Astrocyte (in vitro differentiated cells and primary cell): ENCODE measurements around the gene RASGEF1C. TPM values are rescaled to one million over a fixed set of nuclear protein-coding genes. Genes with fewer than 3 reads are reported as not detected.

Experiments
- DNase-seq: peaks from one replicate; pipeline ENCODE4 v3.0.0-alpha.2; 2010; ENCODE audit warnings: low read depth
- FAIRE-seq: peaks from 2 replicates; lab custom pipeline; 2011; peaks lifted over from hg19 to GRCh38; lab: Jason Lieb, UNC
- H2AFZ ChIP-seq: 2 replicates; pipeline ENCODE4 v1.6.0; 2012; ENCODE audit warnings: low read depth, low read length, inconsistent platforms
- H3K27ac ChIP-seq: 2 replicates; pipeline ENCODE4 v1.5.1; 2011; ENCODE audit warnings: low read depth, low read length, inconsistent platforms
- H3K27me3 ChIP-seq: 2 replicates; pipeline ENCODE4 v1.6.0; 2011; ENCODE audit warnings: low read length, inconsistent platforms; ENCODE audit not compliant: insufficient read depth
- H3K36me3 ChIP-seq: 2 replicates; pipeline ENCODE4 v1.5.1; 2011; ENCODE audit warnings: low read length, inconsistent platforms; ENCODE audit not compliant: insufficient read depth
- H3K4me1 ChIP-seq: 2 replicates; pipeline ENCODE4 v1.5.1; 2011; ENCODE audit warnings: low read length, inconsistent platforms; ENCODE audit not compliant: insufficient read depth
- H3K4me2 ChIP-seq: 2 replicates; pipeline ENCODE4 v1.6.0; 2012; ENCODE audit warnings: low read length, inconsistent platforms
- H3K4me3 ChIP-seq: 2 replicates; pipeline ENCODE4 v1.5.1; 2011; ENCODE audit warnings: low read depth, mild to moderate bottlenecking, low read length, inconsistent platforms; ENCODE audit not compliant: insufficient read depth
- H3K79me2 ChIP-seq: 2 replicates; pipeline ENCODE4 v1.6.0; 2012; ENCODE audit warnings: mild to moderate bottlenecking, low read length, inconsistent platforms; ENCODE audit not compliant: insufficient read depth
- H3K9ac ChIP-seq: 2 replicates; pipeline ENCODE4 v1.6.0; 2012; ENCODE audit warnings: mild to moderate bottlenecking, low read length, inconsistent platforms
- H3K9me3 ChIP-seq: 2 replicates; pipeline ENCODE4 v1.5.1; 2012; ENCODE audit warnings: low read depth, mild to moderate bottlenecking, low read length, inconsistent platforms; ENCODE audit not compliant: insufficient read depth
- H4K20me1 ChIP-seq: 2 replicates; pipeline ENCODE4 v1.6.0; 2012; ENCODE audit warnings: low read length, inconsistent platforms; ENCODE audit not compliant: insufficient read depth
- H3K27ac Mint-ChIP-seq: one replicate; pipeline ENCODE4 v1.8.0; 2021; ENCODE audit warnings: mild to moderate bottlenecking, mixed read lengths; ENCODE audit not compliant: unreplicated experiment
- H3K27me3 Mint-ChIP-seq: one replicate; pipeline ENCODE4 v1.8.0; 2021; ENCODE audit warnings: low read depth, mixed read lengths; ENCODE audit not compliant: unreplicated experiment
- H3K36me3 Mint-ChIP-seq: one replicate; pipeline ENCODE4 v1.8.0; 2021; ENCODE audit warnings: low read depth, mixed read lengths; ENCODE audit not compliant: unreplicated experiment
- H3K4me1 Mint-ChIP-seq: one replicate; pipeline ENCODE4 v1.8.0; 2021; ENCODE audit warnings: low read depth, mixed read lengths; ENCODE audit not compliant: unreplicated experiment
- H3K4me3 Mint-ChIP-seq: one replicate; pipeline ENCODE4 v1.8.0; 2021; ENCODE audit warnings: mild to moderate bottlenecking, moderate library complexity, mixed read lengths; ENCODE audit not compliant: unreplicated experiment
- H3K9me3 Mint-ChIP-seq: one replicate; pipeline ENCODE4 v1.8.0; 2021; ENCODE audit warnings: mild to moderate bottlenecking, mixed read lengths; ENCODE audit not compliant: unreplicated experiment
- CTCF ChIP-seq: IDR thresholded peaks from 2 replicates; pipeline ENCODE4 v1.5.1; 2011; ENCODE audit warnings: low read depth, mild to moderate bottlenecking, inconsistent platforms, low read length, moderate library complexity; ENCODE audit not compliant: insufficient read depth
- EZH2 ChIP-seq: IDR thresholded peaks from 2 replicates; pipeline ENCODE4 v1.6.1; 2012; ENCODE audit warnings: mild to moderate bottlenecking, low read length, inconsistent platforms; ENCODE audit not compliant: insufficient read depth
- total RNA-seq: library from RNA; stranded (reverse); gene quantifications from 2 replicates; pipeline ENCODE4 v1.2.1, GENCODE V29; 2021

Gene RASGEF1C
- total RNA-seq, 1 donor from 2014 or later: 0.41 TPM

GRCh38 chr5:180112181-180112861, 96.7 kb downstream of the RASGEF1C start:
- Mint-ChIP-seq H3K27ac (no peak overlapping the region), H3K4me3 (no peak overlapping the region), H3K9me3 (peaks cover 3% of the 10 kb centered on the region), H3K36me3 (no peaks in the 10 kb centered on the region), H3K4me1 (peaks cover 2% of the 10 kb centered on the region), H3K27me3 (peaks cover 2% of the 10 kb centered on the region)
- Histone ChIP-seq H3K4me3 (no peak overlapping the region), H3K79me2 (no peaks in the 10 kb centered on the region), H3K4me1 (no peaks in the 10 kb centered on the region), H3K4me2 (no peak overlapping the region), H2AFZ (no peak overlapping the region), H4K20me1 (no peaks in the 10 kb centered on the region), H3K9me3 (peaks cover 3% of the 10 kb centered on the region), H3K9ac (no peak overlapping the region), H3K27me3 (no peaks in the 10 kb centered on the region), H3K27ac (no peak overlapping the region), H3K36me3 (no peaks in the 10 kb centered on the region)
- FAIRE-seq (no peak), DNase-seq (no peak)
- TF ChIP-seq CTCF (no peak), EZH2 (no peak)

- no peak overlapping the region for H3K4me3 Mint-ChIP-seq
These were observed 97.6 kb downstream of the RASGEF1C start for GRCh38 chr5:180111273-180112002.

More at GRCh38 chr5:180111273-180112002, 97.6 kb downstream of the RASGEF1C start:
- no peak for TF ChIP-seq CTCF
- no peak for TF ChIP-seq EZH2
- Histone ChIP-seq H2AFZ (no peak overlapping the region), H4K20me1 (no peaks in the 10 kb centered on the region), H3K4me1 (no peaks in the 10 kb centered on the region), H3K36me3 (no peaks in the 10 kb centered on the region), H3K4me2 (no peak overlapping the region), H3K27me3 (no peaks in the 10 kb centered on the region), H3K4me3 (no peak overlapping the region), H3K9me3 (peaks cover 3% of the 10 kb centered on the region), H3K27ac (no peak overlapping the region), H3K79me2 (no peaks in the 10 kb centered on the region), H3K9ac (no peak overlapping the region)
- H3K9me3 Mint-ChIP-seq: peaks cover 9% of the 10 kb centered on the region
- H3K4me1 Mint-ChIP-seq: peaks cover 2% of the 10 kb centered on the region
- no peaks in the 10 kb centered on the region for H3K36me3 Mint-ChIP-seq
- H3K27me3 Mint-ChIP-seq: peaks cover 2% of the 10 kb centered on the region
- FAIRE-seq (no peak), DNase-seq (no peak)
- no peak overlapping the region for H3K27ac Mint-ChIP-seq
